Suprapubic skin (tissue), 4 donors: ENCODE results near the gene PROZ. TPM values are rescaled to one million over a fixed set of nuclear protein-coding genes. Genes with fewer than 3 reads are reported as not detected.

Experiments used
- DNase-seq, 2 donors: peaks; one replicate each; pipeline ENCODE4 v3.0.0-alpha.2; 2019; ENCODE audit warnings: low spot score in 2 of 2
- H3K27ac ChIP-seq: fragments of 200-600 bp; sonication (generic); one replicate; pipeline ENCODE4 v1.5.1; 2019
- H3K27me3 ChIP-seq: fragments of 200-600 bp; sonication (generic); one replicate; pipeline ENCODE4 v1.5.1; 2019
- H3K36me3 ChIP-seq: fragments of 200-600 bp; sonication (generic); one replicate; pipeline ENCODE4 v1.5.1; 2019
- H3K4me1 ChIP-seq: fragments of 200-600 bp; sonication (generic); one replicate; pipeline ENCODE4 v1.5.1; 2019
- H3K4me3 ChIP-seq: fragments of 200-600 bp; sonication (generic); one replicate; pipeline ENCODE4 v1.5.1; 2019; ENCODE audit warnings: mild to moderate bottlenecking
- H3K9me3 ChIP-seq: fragments of 200-600 bp; sonication (generic); one replicate; pipeline ENCODE4 v1.5.1; 2019
- CTCF ChIP-seq, 2 donors: fragments of 200-600 bp in 1 of 2; fragments of 450-650 bp in 1 of 2; sonication (generic) in 1 of 2; IDR thresholded peaks; one replicate each; pipeline ENCODE4 v1.5.1; 2016 to 2019; ENCODE audit warnings: antibody characterized with exemption in 2 of 2, mild to moderate bottlenecking in 1 of 2, moderate library complexity in 1 of 2
- EP300 ChIP-seq: sonication (generic); formaldehyde crosslinking; IDR thresholded peaks from one replicate; pipeline ENCODE4 v1.6.1; 2017; ENCODE audit warnings: antibody characterized with exemption
- POLR2A ChIP-seq, 2 donors: fragments of 450-650 bp; IDR thresholded peaks; one replicate each; pipeline ENCODE4 v1.6.1; 2017; ENCODE audit warnings: antibody characterized with exemption in 2 of 2, mild to moderate bottlenecking in 2 of 2, moderate library complexity in 2 of 2
- POLR2AphosphoS5 ChIP-seq, 3 donors: sonication (generic); formaldehyde crosslinking; IDR thresholded peaks; one replicate each; pipeline ENCODE4 v1.6.1; 2017; ENCODE audit warnings: antibody characterized with exemption in 3 of 3
- WGBS: methylation state at CpG from one replicate; pipeline ENCODE4 v1.1.5; 2018; 5-methylcytosine and 5-hydroxymethylcytosine counted together
- total RNA-seq, 4 donors: library from RNA; depleted of rRNA; stranded (reverse); fragments of >200 nt; gene quantifications; one replicate each; pipeline ENCODE4 v1.1.0, GENCODE V29; 2016

Gene PROZ
- total RNA-seq, 4 donors from 2014 or later = not detected

DNA sequence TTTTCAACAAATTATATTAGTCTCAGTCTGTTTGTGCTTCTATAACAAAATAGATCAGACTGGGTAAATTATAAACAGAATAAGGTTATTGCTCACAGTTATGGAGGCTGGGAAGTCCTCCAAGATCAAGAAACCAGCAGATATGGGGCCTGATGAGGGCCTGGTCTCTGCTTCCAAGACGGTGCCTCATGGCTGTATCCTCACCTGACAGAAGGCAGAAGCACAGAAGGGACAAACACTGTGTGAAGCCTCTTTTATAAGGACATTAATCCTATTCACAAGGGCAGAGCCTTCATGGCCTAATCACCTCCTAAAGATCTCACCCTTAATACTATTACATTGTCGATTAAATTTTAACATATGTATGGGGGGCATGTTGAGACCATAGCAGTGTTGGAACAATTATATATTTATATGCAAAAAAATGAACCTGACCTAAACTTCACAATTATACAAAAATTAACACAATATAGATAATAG, 23.1 kb upstream of the PROZ start:
- peak in 1 of 2 donors; percentile 2 for DNase-seq
- H3K27me3 ChIP-seq = no peaks in the 10 kb centered on the region
- H3K4me1 ChIP-seq = no peaks in the 10 kb centered on the region
- TF ChIP-seq EP300 (no peak), POLR2AphosphoS5 (IDR thresholded peaks at IDR 0.05) (no peak), CTCF (IDR thresholded peaks at IDR 0.05) (no peak), POLR2A (IDR thresholded peaks at IDR 0.05) (no peak)
- H3K36me3 ChIP-seq = no peaks in the 10 kb centered on the region
- 88% methylated on average over 2 of the region's 2 CpGs for WGBS
- H3K27ac ChIP-seq = no peak overlapping the region
- no peaks in the 10 kb centered on the region for H3K9me3 ChIP-seq
- H3K4me3 ChIP-seq = no peak overlapping the region

DNA sequence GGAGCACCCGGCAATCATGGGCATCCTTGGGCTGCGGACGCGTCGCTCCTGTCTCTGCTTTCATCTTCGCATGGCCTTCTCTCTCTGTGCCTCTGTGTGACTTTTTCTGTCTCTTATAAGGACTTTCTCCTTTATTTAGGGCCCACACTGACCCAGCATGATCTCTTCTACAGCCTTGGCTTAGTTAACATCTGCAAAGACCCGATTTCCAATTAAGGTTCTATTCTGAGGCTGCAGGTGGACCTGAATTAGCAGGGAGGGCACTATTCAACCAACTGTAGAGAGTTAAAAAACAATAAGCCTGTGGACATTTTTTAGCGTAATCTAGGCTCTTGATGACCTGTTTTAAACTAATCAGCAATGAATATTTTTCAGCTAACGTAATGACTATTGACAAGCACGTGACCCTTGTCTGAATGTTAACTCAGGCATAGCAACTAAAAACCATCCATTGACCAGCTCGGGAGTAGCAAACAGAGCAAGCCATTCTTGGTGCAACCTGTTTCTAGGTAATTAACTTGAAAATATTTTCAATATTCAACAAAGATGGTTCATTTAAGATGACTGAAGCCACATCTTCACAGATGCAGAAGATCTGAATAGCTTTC, 20.7 kb upstream of the PROZ start:
- peak in 1 of 2 donors; percentile 35 for DNase-seq
- no peaks in the 10 kb centered on the region for H3K9me3 ChIP-seq
- no peak overlapping the region for H3K27ac ChIP-seq
- no peak overlapping the region for H3K4me3 ChIP-seq
- no peaks in the 10 kb centered on the region for H3K36me3 ChIP-seq
- H3K4me1 ChIP-seq = no peaks in the 10 kb centered on the region
- TF ChIP-seq EP300 (no peak), CTCF (IDR thresholded peaks at IDR 0.05) (no peak), POLR2AphosphoS5 (IDR thresholded peaks at IDR 0.05) (no peak), POLR2A (IDR thresholded peaks at IDR 0.05) (no peak)
- no peaks in the 10 kb centered on the region for H3K27me3 ChIP-seq
- 86% methylated on average over 11 of the region's 11 CpGs for WGBS

DNA sequence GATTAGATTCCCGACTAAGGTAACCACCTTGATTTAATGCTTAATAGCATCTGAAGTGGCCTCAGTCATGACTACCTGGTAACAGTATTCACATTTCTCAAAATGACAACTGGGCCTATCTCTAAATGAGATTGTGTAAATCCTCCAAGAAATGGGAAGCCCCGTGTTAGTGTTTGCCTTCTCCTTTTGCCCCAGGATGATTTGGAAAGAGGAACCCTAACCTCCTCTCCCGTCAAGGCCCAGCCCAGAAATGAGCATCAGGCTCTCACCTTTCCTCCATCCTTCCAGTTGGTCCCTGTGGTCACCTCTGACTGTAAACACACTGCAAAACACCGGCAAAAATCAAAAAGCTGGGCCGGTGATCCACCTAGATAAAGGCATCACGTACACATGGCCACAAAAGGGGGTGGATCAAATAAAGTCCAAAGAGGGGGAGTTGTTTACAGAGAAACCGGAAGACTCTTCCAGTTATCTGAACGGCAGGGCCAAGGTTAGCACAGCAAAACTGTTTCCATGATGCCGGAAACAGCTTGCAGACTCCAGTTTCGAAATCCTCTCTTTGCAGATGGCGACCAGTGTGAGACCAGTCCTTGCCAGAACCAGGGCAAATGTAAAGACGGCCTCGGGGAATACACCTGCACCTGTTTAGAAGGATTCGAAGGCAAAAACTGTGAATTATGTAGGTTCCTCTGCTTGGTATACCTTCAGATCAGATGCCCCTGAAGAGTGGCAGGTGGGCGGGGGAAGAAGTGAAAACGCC, 19.5 kb upstream of the PROZ start:
- Histone ChIP-seq H3K9me3 (no peaks in the 10 kb centered on the region), H3K27me3 (no peaks in the 10 kb centered on the region), H3K4me1 (no peaks in the 10 kb centered on the region), H3K27ac (no peak overlapping the region), H3K36me3 (no peaks in the 10 kb centered on the region), H3K4me3 (no peak overlapping the region)
- 77% methylated on average over 16 of the region's 16 CpGs for WGBS
- TF ChIP-seq CTCF (IDR thresholded peaks at IDR 0.05) (no peak), POLR2A (IDR thresholded peaks at IDR 0.05) (no peak)
- no peak for DNase-seq

- TF ChIP-seq EP300 (no peak), POLR2A (IDR thresholded peaks at IDR 0.05) (no peak), CTCF (IDR thresholded peaks at IDR 0.05) (no peak), POLR2AphosphoS5 (IDR thresholded peaks at IDR 0.05) (no peak)
- 84% methylated on average over 5 of the region's 5 CpGs for WGBS
- Histone ChIP-seq H3K36me3 (no peaks in the 10 kb centered on the region), H3K27ac (no peak overlapping the region), H3K27me3 (no peaks in the 10 kb centered on the region), H3K4me3 (no peak overlapping the region), H3K9me3 (no peaks in the 10 kb centered on the region), H3K4me1 (no peaks in the 10 kb centered on the region)
- DNase-seq = no peak
These were observed 18.9 kb upstream of the PROZ start for GRCh38 chr13:113139577-113139976.
